HG02642 (cell line): ENCODE data around the gene MRPL41.
"Not testable (repeated sequence)": the region's sequence is repeated elsewhere in the genome, so short reads cannot be mapped to it uniquely, and the experiment has no call there.

Experiments used
- ATAC-seq: cut with Tn5 transposase; IDR thresholded peaks from one replicate; pipeline ENCODE4 v1.9.1; 2021; ENCODE audit warnings: mild to moderate bottlenecking; ENCODE audit not compliant: unreplicated experiment, poor library complexity

MRPL41 gene

DNA sequence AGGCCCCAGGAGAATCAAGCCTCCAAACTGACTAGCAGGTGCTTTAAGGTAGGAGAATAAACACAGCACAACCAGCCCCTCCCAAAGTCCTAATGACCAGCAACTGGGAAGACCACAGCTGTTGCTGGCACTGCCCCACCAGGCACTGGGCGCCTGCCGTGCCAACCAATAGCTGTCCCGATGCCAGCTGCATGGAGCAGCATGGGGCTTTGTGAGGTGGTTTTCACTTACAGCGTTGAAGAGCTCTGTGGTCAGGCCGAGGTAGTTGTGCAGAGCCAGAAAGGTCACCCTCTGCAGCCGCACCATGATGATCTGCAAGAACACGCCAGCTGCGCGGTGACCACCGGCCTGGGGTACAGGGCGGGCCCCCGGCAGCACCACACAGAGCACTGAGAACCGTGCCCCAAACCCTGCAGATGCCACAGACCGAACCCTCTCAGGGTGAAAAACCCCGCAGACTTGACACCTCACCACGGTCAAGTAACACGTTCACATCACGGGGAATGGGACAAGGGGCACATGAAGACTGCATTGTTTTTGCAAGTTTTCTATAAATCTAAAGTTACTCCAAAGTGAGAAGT lies 30.2 kb upstream of the MRPL41 start:
- no peak for ATAC-seq

GRCh38 chr9:137522746-137523455 lies 28.8 kb upstream of the MRPL41 start:
- ATAC-seq, result no peak

DNA sequence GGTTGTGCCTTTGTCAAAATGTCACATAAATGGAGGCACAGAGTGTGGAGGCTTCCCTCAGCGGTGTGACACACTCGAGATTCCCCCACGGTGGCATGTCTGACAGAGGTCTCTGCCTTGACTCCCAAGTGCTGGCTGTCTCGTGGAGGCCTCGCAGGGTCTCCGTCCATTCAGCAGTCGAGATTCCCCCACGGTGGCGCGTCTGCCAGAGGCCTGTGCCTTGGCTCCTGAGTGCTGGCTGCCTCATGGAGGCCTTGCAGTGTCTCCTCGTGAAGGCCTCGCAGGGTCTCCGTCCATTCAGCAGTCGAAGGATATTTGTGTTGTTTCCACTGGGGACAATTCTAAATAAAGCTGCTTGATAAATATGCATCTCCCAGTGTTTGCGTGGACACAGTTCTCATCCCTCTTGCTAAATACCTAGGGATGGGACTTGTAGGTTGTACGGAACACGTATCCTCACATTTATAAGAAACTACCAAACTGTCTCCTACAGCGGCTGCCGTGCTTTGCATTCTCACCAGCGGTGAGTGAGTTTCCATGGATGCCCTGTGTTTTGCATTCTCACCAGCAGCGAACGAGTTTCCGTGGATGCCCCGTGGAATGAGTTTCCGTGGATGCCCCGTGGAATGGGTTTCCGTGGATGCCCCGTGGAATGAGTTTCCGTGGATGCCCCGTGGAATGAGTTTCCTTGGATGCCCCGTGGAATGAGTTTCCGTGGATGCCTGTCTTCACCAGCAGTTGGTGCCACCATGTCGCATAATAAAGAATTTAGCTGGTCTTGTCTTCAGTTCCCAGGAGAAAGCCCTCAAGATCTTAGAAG lies 27.3 kb upstream of the MRPL41 start:
- no peak for ATAC-seq

GRCh38 chr9:137524981-137525317 lies 26.7 kb upstream of the MRPL41 start:
- no peak for ATAC-seq

GRCh38 chr9:137530331-137530730 lies 21.3 kb upstream of the MRPL41 start:
- no peak for ATAC-seq

- no peak for ATAC-seq
Observed at GRCh38 chr9:137531099-137531765, 20.4 kb upstream of the MRPL41 start.

GRCh38 chr9:137532891-137533468 lies 18.7 kb upstream of the MRPL41 start:
- ATAC-seq, result not testable (repeated sequence)

- ATAC-seq, result no peak
Observed at GRCh38 chr9:137534256-137535119, 17.2 kb upstream of the MRPL41 start.

GRCh38 chr9:137535120-137535428 lies 16.6 kb upstream of the MRPL41 start:
- ATAC-seq, result no peak

GRCh38 chr9:137536594-137537131 lies 15.0 kb upstream of the MRPL41 start:
- not testable (repeated sequence) for ATAC-seq

DNA sequence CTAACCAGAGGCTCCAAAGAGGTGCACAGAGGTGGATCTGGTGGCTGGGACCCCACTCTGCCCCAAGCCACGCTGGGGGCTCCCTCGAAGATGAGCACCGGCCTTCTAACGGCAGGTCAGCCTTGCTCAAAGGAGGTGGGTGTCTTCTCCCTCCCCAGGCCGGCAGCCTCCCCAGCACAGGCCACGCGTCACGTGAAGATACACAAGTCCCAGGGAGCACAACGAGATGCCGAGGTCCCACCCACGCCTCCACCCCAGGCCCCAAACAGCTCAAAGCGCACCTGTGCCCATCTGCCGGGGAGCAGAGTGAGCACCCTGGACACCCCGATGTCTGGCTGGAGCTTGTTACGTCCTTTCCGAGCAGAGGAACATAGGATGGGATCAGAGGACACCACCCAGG lies 13.6 kb upstream of the MRPL41 start:
- no peak for ATAC-seq

GRCh38 chr9:137540536-137540935 lies 11.1 kb upstream of the MRPL41 start:
- no peak for ATAC-seq

DNA sequence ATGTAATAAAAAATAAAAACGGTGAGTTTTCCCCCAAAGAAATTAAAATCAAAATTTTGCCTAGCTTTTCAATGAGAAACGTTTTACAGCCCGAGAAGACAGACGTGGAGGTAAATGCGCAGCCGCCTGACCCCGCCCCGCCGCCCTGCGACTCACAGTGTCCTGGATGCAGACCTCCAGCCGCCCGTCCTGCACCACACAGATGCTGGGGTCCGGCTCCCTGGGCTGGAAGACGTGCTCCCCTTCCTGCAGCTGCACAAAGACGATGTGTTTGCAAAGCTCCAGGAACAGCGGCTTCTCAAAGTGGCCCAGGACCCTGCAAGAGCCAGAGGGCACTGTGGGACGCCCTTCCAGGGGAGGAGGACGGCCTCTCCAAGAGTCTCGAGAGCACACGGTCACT lies 9.2 kb upstream of the MRPL41 start:
- ATAC-seq, result no peak

GRCh38 chr9:137543237-137543963 lies 8.3 kb upstream of the MRPL41 start:
- ATAC-seq, result no peak

- no peak for ATAC-seq
Observed at GRCh38 chr9:137544176-137544760, 7.4 kb upstream of the MRPL41 start.

- no peak for ATAC-seq
Observed at GRCh38 chr9:137545123-137545522, 6.6 kb upstream of the MRPL41 start.

GRCh38 chr9:137547687-137548543 lies 3.8 kb upstream of the MRPL41 start:
- no peak for ATAC-seq

- ATAC-seq, result no peak
Observed at GRCh38 chr9:137550231-137550621, 1.5 kb upstream of the MRPL41 start, which contains the start of gene PNPLA7. PNPLA7 (minus strand) TSS chr9:137550402; CDS start chr9:137550197, 205 bp downstream.
